Measurements from ENCODE around the gene ANGPT4. TPM values are rescaled to one million over a fixed set of nuclear protein-coding genes. Genes with fewer than 3 reads are reported as not detected.

The ANGPT4 gene
- total RNA-seq, 2 experiments from 2014 or later = not detected

- H3K9me3 Mint-ChIP-seq = peaks cover 4% of the 10 kb centered on the region
- no peak overlapping the region for H3K4me3 Mint-ChIP-seq
- ChIA-PET CTCF (no interaction called here), POLR2A (no interaction called here)
- Histone ChIP-seq H3K27ac (ENCODE audit: low read depth in 1 of 2, low read length in 2 of 2) (no peak overlapping the region), H3K4me3 (ENCODE audit: low read length) (no peak overlapping the region), H3K36me3 (ENCODE audit: insufficient read depth, low read length) (no peaks in the 10 kb centered on the region), H3K4me1 (ENCODE audit: insufficient read depth, low read length) (no peaks in the 10 kb centered on the region), H3K9me3 (ENCODE audit: control insufficient read depth in 1 of 2, insufficient read depth in 1 of 2, low read length in 2 of 2) (peaks cover 0 to 3% of the 10 kb centered on the region in 2 experiments), H3K27me3 (ENCODE audit: control insufficient read depth in 1 of 2, insufficient read depth in 2 of 2, low read length in 2 of 2) (no peaks in the 10 kb centered on the region)
- no peak for TF ChIP-seq CTCF (IDR thresholded peaks at IDR 0.05)
- intact Hi-C loops (cut with DNase I, micrococcal nuclease) = no loop called here
- H3K27me3 Mint-ChIP-seq = peaks cover 9% of the 10 kb centered on the region
- ATAC-seq (ENCODE audit: poor library complexity) = no peak
- H3K27ac Mint-ChIP-seq = no peak overlapping the region
- DNase-seq = no peak
- no peaks in the 10 kb centered on the region for H3K4me1 Mint-ChIP-seq (ENCODE audit: low read depth)
- H3K36me3 Mint-ChIP-seq (ENCODE audit: low read depth) = no peaks in the 10 kb centered on the region
These were observed 15.3 kb upstream of the ANGPT4 start for GRCh38 chr20:931401-931800.

- no peak for DNase-seq
- TF ChIP-seq CTCF (IDR thresholded peaks at IDR 0.05) = no peak
- Mint-ChIP-seq H3K4me3 (no peak overlapping the region), H3K9me3 (peaks cover 4% of the 10 kb centered on the region), H3K27me3 (peaks cover 17% of the 10 kb centered on the region), H3K4me1 (ENCODE audit: low read depth) (no peaks in the 10 kb centered on the region), H3K36me3 (ENCODE audit: low read depth) (no peaks in the 10 kb centered on the region), H3K27ac (no peak overlapping the region)
- ATAC-seq (ENCODE audit: poor library complexity) = no peak
- ChIA-PET POLR2A (no interaction called here), CTCF (no interaction called here)
- intact Hi-C loops (cut with DNase I, micrococcal nuclease) = no loop called here
- Histone ChIP-seq H3K4me3 (ENCODE audit: low read length) (no peak overlapping the region), H3K27ac (ENCODE audit: low read depth in 1 of 2, low read length in 2 of 2) (no peak overlapping the region), H3K36me3 (ENCODE audit: insufficient read depth, low read length) (no peaks in the 10 kb centered on the region), H3K27me3 (ENCODE audit: control insufficient read depth in 1 of 2, insufficient read depth in 2 of 2, low read length in 2 of 2) (no peaks in the 10 kb centered on the region), H3K9me3 (ENCODE audit: control insufficient read depth in 1 of 2, insufficient read depth in 1 of 2, low read length in 2 of 2) (no peaks in the 10 kb centered on the region), H3K4me1 (ENCODE audit: insufficient read depth, low read length) (no peaks in the 10 kb centered on the region)
These were observed 10.5 kb upstream of the ANGPT4 start for GRCh38 chr20:926670-927069.

- TF ChIP-seq CTCF (IDR thresholded peaks at IDR 0.05) = no peak
- Histone ChIP-seq H3K9me3 (ENCODE audit: control insufficient read depth in 1 of 2, insufficient read depth in 1 of 2, low read length in 2 of 2) (no peaks in the 10 kb centered on the region), H3K4me3 (ENCODE audit: low read length) (no peak overlapping the region), H3K36me3 (ENCODE audit: insufficient read depth, low read length) (no peaks in the 10 kb centered on the region), H3K4me1 (ENCODE audit: insufficient read depth, low read length) (no peaks in the 10 kb centered on the region), H3K27me3 (ENCODE audit: control insufficient read depth in 1 of 2, insufficient read depth in 2 of 2, low read length in 2 of 2) (no peaks in the 10 kb centered on the region), H3K27ac (ENCODE audit: low read depth in 1 of 2, low read length in 2 of 2) (no peak overlapping the region)
- no peak for ATAC-seq (ENCODE audit: poor library complexity)
- no peak for DNase-seq
- H3K27ac Mint-ChIP-seq = no peak overlapping the region
- no peaks in the 10 kb centered on the region for H3K36me3 Mint-ChIP-seq (ENCODE audit: low read depth)
- ChIA-PET CTCF (no interaction called here), POLR2A (no interaction called here)
- H3K9me3 Mint-ChIP-seq = no peaks in the 10 kb centered on the region
- H3K4me3 Mint-ChIP-seq = no peak overlapping the region
- no peaks in the 10 kb centered on the region for H3K4me1 Mint-ChIP-seq (ENCODE audit: low read depth)
- H3K27me3 Mint-ChIP-seq = peaks cover 17% of the 10 kb centered on the region
- intact Hi-C loops (cut with DNase I, micrococcal nuclease) = no loop called here
These were observed 9.4 kb upstream of the ANGPT4 start for GRCh38 chr20:925516-925915.

All from CD4-positive, alpha-beta T cell (primary cell).